OCI-LY1 (cell line): ENCODE data around the gene IQSEC3.
"Not testable (repeated sequence)": the region's sequence is repeated elsewhere in the genome, so short reads cannot be mapped to it uniquely, and the experiment has no call there.

Experiments used
- EZH2 ChIP-seq: fragments of 200-600 bp; sonication (generic), shearing (Covaris generic); IDR thresholded peaks from 2 replicates; pipeline ENCODE4 v1.8.0; 2017; ENCODE audit warnings: borderline replicate concordance, mixed run types, mild to moderate bottlenecking, antibody characterized with exemption, low read length, moderate library complexity, mixed read lengths
- TF ChIP-seq, protein P1 (sequence below): fragments of 200-600 bp; sonication (generic), shearing (Covaris generic); IDR thresholded peaks from 2 replicates; pipeline ENCODE4 v1.5.1; 2017; ENCODE audit warnings: mild to moderate bottlenecking, antibody characterized with exemption, low read length, moderate library complexity, mixed read lengths

DNA sequence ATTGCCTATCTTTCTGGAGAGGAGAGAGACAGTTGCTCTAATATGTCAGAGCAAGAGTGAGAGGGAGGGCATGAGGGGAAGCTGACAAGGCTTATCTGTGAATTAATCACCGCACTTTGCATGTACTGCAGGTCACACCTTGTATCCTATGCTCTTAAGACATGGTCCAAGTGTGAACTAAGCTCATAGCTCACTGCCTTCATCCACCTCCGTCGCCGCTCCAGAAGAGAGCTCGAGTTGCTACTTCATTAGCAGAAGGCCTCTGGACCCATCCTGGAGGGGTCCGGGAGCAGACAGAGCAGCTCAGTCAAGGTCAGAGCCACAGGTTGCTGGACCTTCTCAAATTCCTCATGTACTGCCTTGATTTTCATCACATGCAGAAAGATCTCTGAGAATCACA, 14.6 kb upstream of the IQSEC3 start:
- TF ChIP-seq, protein P1, sequence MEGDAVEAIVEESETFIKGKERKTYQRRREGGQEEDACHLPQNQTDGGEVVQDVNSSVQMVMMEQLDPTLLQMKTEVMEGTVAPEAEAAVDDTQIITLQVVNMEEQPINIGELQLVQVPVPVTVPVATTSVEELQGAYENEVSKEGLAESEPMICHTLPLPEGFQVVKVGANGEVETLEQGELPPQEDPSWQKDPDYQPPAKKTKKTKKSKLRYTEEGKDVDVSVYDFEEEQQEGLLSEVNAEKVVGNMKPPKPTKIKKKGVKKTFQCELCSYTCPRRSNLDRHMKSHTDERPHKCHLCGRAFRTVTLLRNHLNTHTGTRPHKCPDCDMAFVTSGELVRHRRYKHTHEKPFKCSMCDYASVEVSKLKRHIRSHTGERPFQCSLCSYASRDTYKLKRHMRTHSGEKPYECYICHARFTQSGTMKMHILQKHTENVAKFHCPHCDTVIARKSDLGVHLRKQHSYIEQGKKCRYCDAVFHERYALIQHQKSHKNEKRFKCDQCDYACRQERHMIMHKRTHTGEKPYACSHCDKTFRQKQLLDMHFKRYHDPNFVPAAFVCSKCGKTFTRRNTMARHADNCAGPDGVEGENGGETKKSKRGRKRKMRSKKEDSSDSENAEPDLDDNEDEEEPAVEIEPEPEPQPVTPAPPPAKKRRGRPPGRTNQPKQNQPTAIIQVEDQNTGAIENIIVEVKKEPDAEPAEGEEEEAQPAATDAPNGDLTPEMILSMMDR = not testable (repeated sequence)
- not testable (repeated sequence) for TF ChIP-seq EZH2
